K562 (cell line): ENCODE measurements around the gene NT5C3B. TPM values are rescaled to one million over a fixed set of nuclear protein-coding genes. Genes with fewer than 3 reads are reported as not detected.

Experiments
- ATAC-seq: fragments of 200-7000 bp; cut with Tn5 transposase; 3 replicates; pipeline ENCODE4 v1.9.1; 2020; ENCODE audit warnings: moderate library complexity
- BruUV-seq: library from RNA; stranded (reverse); fragments of 400-500 nt; replicated peaks from 2 replicates; lab custom pipeline; 2021; lab: Mats Ljungman, UMichigan
- CTCF ChIA-PET: fragments of 300-600 bp; formaldehyde crosslinking; extraction: SDS; loops from one replicate; lab custom pipeline; 2021; ENCODE audit warnings: low intra/inter-chr PET ratio; lab: Yijun Ruan, JAX
- POLR2A ChIA-PET: fragments of 300-600, 350-650 bp; sonication (Branson Sonifier 250); formaldehyde crosslinking; extraction: SDS; loops from one replicate; lab custom pipeline; 2021; ENCODE audit warnings: antibody characterized with exemption, inconsistent platforms; lab: Yijun Ruan, JAX
- DNase-seq, 4 experiments: peaks; one replicate each; pipeline versions ENCODE4 v3.0.0 to v3.0.0-alpha.2; 2011 to 2018; ENCODE audit warnings: low spot score in 3 of 4, mixed read lengths in 3 of 4; ENCODE audit errors: extremely low read depth in 1 of 4
- FAIRE-seq: peaks from 2 replicates; lab custom pipeline; 2011; peaks lifted over from hg19 to GRCh38; lab: Jason Lieb, UNC
- H2AFZ ChIP-seq: 2 replicates; pipeline ENCODE4 v1.6.0; 2011; ENCODE audit warnings: low read depth, low read length, control low read depth, inconsistent platforms
- H3K27ac ChIP-seq: fragments of 200-600 bp; 3 replicates; pipeline ENCODE4 v1.8.0; 2011; ENCODE audit warnings: low read depth, mild to moderate bottlenecking, control low read depth, inconsistent platforms, low read length, moderate library complexity, mixed read lengths; ENCODE audit errors: extremely low read depth
- H3K27me3 ChIP-seq, 2 experiments: fragments of 300-600 bp in 1 of 2; 2 replicates in 1 of 2; 3 replicates in 1 of 2; pipeline versions ENCODE4 v1.6.0 to v1.8.0; 2011; ENCODE audit warnings: inconsistent platforms in 2 of 2, low read length in 2 of 2, mild to moderate bottlenecking in 1 of 2, mixed read lengths in 1 of 2, moderate library complexity in 1 of 2; ENCODE audit not compliant: control insufficient read depth in 2 of 2, insufficient read depth in 2 of 2
- H3K36me3 ChIP-seq: fragments of 300-600 bp; 3 replicates; pipeline ENCODE4 v1.8.0; 2011; ENCODE audit warnings: mild to moderate bottlenecking, low read length, inconsistent platforms; ENCODE audit not compliant: control insufficient read depth, insufficient read depth
- H3K4me1 ChIP-seq, 2 experiments: fragments of 200-600 bp in 1 of 2; replicated peaks in 1 of 2; 2 replicates in 1 of 2; 3 replicates in 1 of 2; pipeline versions ENCODE4 v1.5.1 to v1.8.0; 2011; ENCODE audit warnings: inconsistent platforms in 2 of 2, low read length in 2 of 2, mild to moderate bottlenecking in 1 of 2, mixed read lengths in 1 of 2, moderate library complexity in 1 of 2; ENCODE audit not compliant: control insufficient read depth in 2 of 2, insufficient read depth in 2 of 2
- H3K4me2 ChIP-seq: 2 replicates; pipeline ENCODE4 v1.6.1; 2011; ENCODE audit warnings: low read length, control low read depth, inconsistent platforms, mixed read lengths; ENCODE audit not compliant: insufficient read depth
- H3K4me3 ChIP-seq: fragments of 200-600 bp; sonication (generic), shearing (Covaris generic); 2 replicates; pipeline ENCODE4 v1.5.1; 2016; ENCODE audit warnings: control low read depth, inconsistent platforms
- H3K79me2 ChIP-seq: fragments of 200-600 bp; 3 replicates; pipeline ENCODE4 v1.8.0; 2011; ENCODE audit warnings: low read length, inconsistent platforms; ENCODE audit not compliant: control insufficient read depth, insufficient read depth
- H3K9ac ChIP-seq, 2 experiments: 2 replicates each; pipeline versions ENCODE4 v1.6.0 to v1.6.1; 2011; ENCODE audit warnings: low read depth in 2 of 2, low read length in 2 of 2, control low read depth in 1 of 2, inconsistent platforms in 1 of 2, mild to moderate bottlenecking in 1 of 2, mixed read lengths in 1 of 2; ENCODE audit not compliant: insufficient read depth in 1 of 2
- H3K9me1 ChIP-seq: one replicate; pipeline ENCODE4 v1.6.0; 2011; ENCODE audit warnings: inconsistent platforms, mild to moderate bottlenecking, low read length, moderate library complexity; ENCODE audit not compliant: control insufficient read depth, insufficient read depth
- H3K9me3 ChIP-seq: replicated peaks from 2 replicates; pipeline ENCODE4 v1.5.1; 2011; ENCODE audit warnings: low read depth, low read length, inconsistent platforms; ENCODE audit not compliant: control insufficient read depth, insufficient read depth
- H4K20me1 ChIP-seq: replicated peaks from 2 replicates; pipeline ENCODE4 v1.6.1; 2011; ENCODE audit warnings: low read length, inconsistent platforms, mixed read lengths; ENCODE audit not compliant: control insufficient read depth, insufficient read depth
- CHD1 ChIP-seq: fragments of 200-600 bp; sonication (generic); IDR thresholded peaks from one replicate; pipeline ENCODE4 v1.6.1; 2012; ENCODE audit warnings: mild to moderate bottlenecking, moderate library complexity, low read length, inconsistent platforms
- FOXM1 ChIP-seq, 2 experiments: fragments of 450-650 bp in 1 of 2; sonication (generic) in 1 of 2; formaldehyde crosslinking in 1 of 2; IDR thresholded peaks; 2 replicates each; pipeline versions ENCODE4 v1.6.1 to v1.9.0; 2017 to 2022; ENCODE audit warnings: low read depth in 2 of 2, mild to moderate bottlenecking in 2 of 2, missing genetic modification reagents in 1 of 2, moderate library complexity in 1 of 2
- HOXB6 ChIP-seq: fragments of 250-450 bp; sonication (Bioruptor Pico); IDR thresholded peaks from 2 replicates; pipeline ENCODE4 v1.5.1; 2022; ENCODE audit warnings: mild to moderate bottlenecking, borderline replicate concordance
- MLLT1 ChIP-seq, 2 experiments: fragments of 450-650 bp; IDR thresholded peaks; 2 replicates each; pipeline ENCODE4 v1.6.1; 2016
- PHF21A ChIP-seq: fragments of 450-650 bp; IDR thresholded peaks from 2 replicates; pipeline ENCODE4 v1.6.1; 2017; ENCODE audit warnings: low read depth, borderline replicate concordance
- RFX5 ChIP-seq: IDR thresholded peaks from 2 replicates; pipeline ENCODE4 v1.6.1; 2011; ENCODE audit warnings: low read depth, mild to moderate bottlenecking, improper control_type of control experiment, low read length
- SMARCA4 ChIP-seq: fragments of 450-650 bp; IDR thresholded peaks from 2 replicates; pipeline ENCODE4 v1.6.1; 2016
- TAL1 ChIP-seq: fragments of 450-650 bp; IDR thresholded peaks from 2 replicates; pipeline ENCODE4 v1.6.1; 2016; ENCODE audit warnings: mild to moderate bottlenecking
- ZNF121 ChIP-seq: sonication (generic); formaldehyde crosslinking; conservative IDR thresholded peaks from 2 replicates; pipeline ENCODE4 v1.8.0; 2022; ENCODE audit warnings: missing genetic modification reagents
- ZNF263 ChIP-seq: sonication (generic); formaldehyde crosslinking; IDR thresholded peaks from 2 replicates; pipeline ENCODE4 v1.8.0; 2022; ENCODE audit warnings: mild to moderate bottlenecking, missing genetic modification reagents, borderline replicate concordance
- ZNF277 ChIP-seq: fragments of 250-450 bp; sonication (Bioruptor Pico); IDR thresholded peaks from 2 replicates; pipeline ENCODE4 v1.8.0; 2022; ENCODE audit warnings: inconsistent platforms, mild to moderate bottlenecking, moderate library complexity, borderline replicate concordance
- WGBS: fragments of 100-300 bp; shearing (Covaris generic); methylation state at CpG from one replicate; pipeline ENCODE4 v1.1.6; 2016; ENCODE audit warnings: low coverage, mixed read lengths; ENCODE audit not compliant: insufficient coverage; ENCODE audit errors: missing lambda C conversion rate; 5-methylcytosine and 5-hydroxymethylcytosine counted together
- in situ Hi-C: fragments of 300-500 bp; cut with MboI; formaldehyde crosslinking; loops from 4 replicates; pipeline ENCODE4 v1.15.0; 2018; ENCODE audit warnings: inconsistent platforms, mixed read lengths
- intact Hi-C: fragments of 100-400 bp; cut with micrococcal nuclease; formaldehyde crosslinking; loops from 2 replicates; pipeline ENCODE4 v1.14.2; 2022
- polyA plus RNA-seq, 8 experiments: library from polyadenylated mRNA; depleted of rRNA in 4 of 8; stranded (reverse) in 5 of 8; unstranded in 3 of 8; fragments of >200 nt; fragmentation: Nextera tagmentation in 2 of 8; fragmentation: Illumina TruSeq in 1 of 8; extraction: Ambion mirVana in 2 of 8; extraction: Trizol in 1 of 8; gene quantifications; 2 replicates each; pipeline versions ENCODE4 v1.2.1 to v1.2.3, GENCODE V29; 2011 to 2014; ENCODE audit warnings: inconsistent platforms in 1 of 8, missing spikeins in 1 of 8
- total RNA-seq, 7 experiments: library from RNA; depleted of rRNA in 6 of 7; stranded (reverse); fragments of >200 nt in 6 of 7; fragmentation: Illumina TruSeq in 2 of 7; extraction: Trizol in 2 of 7; gene quantifications; 2 replicates each; pipeline versions ENCODE4 v1.2.1 to v1.2.3, GENCODE V29; 2011 to 2021; ENCODE audit warnings: low replicate concordance in 1 of 7

Gene NT5C3B
- total and polyA plus RNA-seq, 9 of the 15 experiments (the other 6 are each of a cell fraction or from before 2014, with no cell fraction given) = 2.0 to 166 (median 85.0) TPM

- FAIRE-seq (no peak), ATAC-seq (no peak), DNase-seq (no peak)
- H3K27ac ChIP-seq = no peak overlapping the region; the same call in 2 of the 3 replicates
- no peak overlapping the region for H3K4me3 ChIP-seq
- H3K4me1 ChIP-seq = peaks cover 27 to 39% of the 10 kb centered on the region in 2 experiments
- BruUV-seq = no TSS peak
- in situ Hi-C loops (no loop called here), intact Hi-C loops (no loop called here)
- no peaks in the 10 kb centered on the region for H3K9me3 ChIP-seq
- H3K9ac ChIP-seq = no peak overlapping the region
- H3K36me3 ChIP-seq = peaks cover 41% of the 10 kb centered on the region; the same call in 1 of the 3 replicates
- no peak overlapping the region for H3K4me2 ChIP-seq
- WGBS = 67% methylated on average over 1 of the region's 1 CpG
- no peaks in the 10 kb centered on the region for H3K27me3 ChIP-seq
- ChIA-PET POLR2A (interaction anchor here (0.6 to 1.4 kb wide), 4 partner anchors 9 to 16 kb away, joined by 3 to 4 read pairs (median 3); no protein-coding TSS in a partner anchor), CTCF (no interaction called here)
- TF ChIP-seq TAL1 (no peak), ZNF121 (0 out of 2 replicates have a peak, but pooled peaks have one; percentile 6), FOXM1 (IDR thresholded peaks at IDR 0.05; ENCODE audit: low read depth) (no peak), FOXM1 (CRISPR knock-in tag; IDR thresholded peaks at IDR 0.05; ENCODE audit: low read depth) (no peak)
- peaks cover 7% of the 10 kb centered on the region for H3K9me1 ChIP-seq
- H3K79me2 ChIP-seq = peaks cover 81% of the 10 kb centered on the region
- peaks cover 9% of the 10 kb centered on the region for H4K20me1 ChIP-seq
- no peak overlapping the region for H2AFZ ChIP-seq
Observed at GRCh38 chr17:41779954-41780353, 56.1 kb downstream of the NT5C3B start.

DNA sequence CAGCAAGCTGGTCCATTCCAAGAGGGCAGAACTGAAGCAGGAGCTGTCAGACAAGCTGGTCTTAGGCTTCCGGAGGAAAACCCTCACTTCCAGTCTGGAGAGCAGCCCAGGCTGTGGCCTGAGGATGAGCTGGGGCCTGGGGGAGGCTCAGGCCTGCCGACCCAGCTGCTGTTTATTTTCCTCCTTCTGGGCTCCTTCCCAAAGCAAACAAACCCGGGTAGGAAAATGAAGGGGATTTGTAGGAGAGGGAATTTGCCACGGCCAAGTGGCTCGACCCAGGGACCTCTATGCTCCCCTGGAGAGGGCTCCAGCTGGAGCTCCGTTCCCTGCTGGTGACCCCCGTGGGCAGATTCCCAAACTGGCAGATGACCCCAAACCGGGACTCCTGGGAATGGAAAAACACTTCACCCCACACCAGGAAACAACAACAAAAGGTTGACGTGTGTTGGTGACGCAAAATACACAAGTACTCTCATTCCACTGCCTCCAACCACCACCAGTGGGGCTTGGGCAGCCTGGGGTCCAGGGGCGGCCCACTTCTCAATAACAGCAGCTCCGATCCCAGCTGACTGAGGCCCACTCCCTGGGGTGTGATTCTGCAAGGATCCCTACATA, 58.4 kb downstream of the NT5C3B start:
- no peak for TF ChIP-seq SMARCA4
- no peak for TF ChIP-seq PHF21A
- no peak for TF ChIP-seq MLLT1 (IDR thresholded peaks at IDR 0.05)
- no peak for TF ChIP-seq ZNF263 (CRISPR knock-in tag)
- no peak for TF ChIP-seq CHD1
- TF ChIP-seq RFX5 = no peak
- TF ChIP-seq ZNF277 (CRISPR knock-in tag) = no peak
- no peak for TF ChIP-seq HOXB6 (CRISPR knock-in tag)
- H3K9me3 ChIP-seq = no peaks in the 10 kb centered on the region
- peaks cover 15 to 36% of the 10 kb centered on the region in 2 experiments for H3K4me1 ChIP-seq
- H3K27ac ChIP-seq = no peak overlapping the region
- WGBS = 79% methylated on average over 9 of the region's 12 CpGs
- ChIA-PET POLR2A (interaction anchor here (0.6 to 1.9 kb wide), 6 partner anchors 8 to 153 kb away, joined by 3 to 11 read pairs (median 4); partner anchors contain the start of genes JUP and ODAD4), CTCF (no interaction called here)
- BruUV-seq = no TSS peak
- peaks cover 7% of the 10 kb centered on the region for H3K9me1 ChIP-seq
- peaks cover 12% of the 10 kb centered on the region for H4K20me1 ChIP-seq
- no peak overlapping the region for H2AFZ ChIP-seq
- H3K79me2 ChIP-seq = peaks cover 72% of the 10 kb centered on the region
- H3K36me3 ChIP-seq = peaks cover 47% of the 10 kb centered on the region; the same call in 2 of the 3 replicates
- in situ Hi-C loops = no loop called here
- DNase-seq (no peak), FAIRE-seq (no peak), ATAC-seq (no peak)
- intact Hi-C loops = no loop called here
- no peaks in the 10 kb centered on the region for H3K27me3 ChIP-seq
- H3K4me2 ChIP-seq = no peak overlapping the region
- H3K9ac ChIP-seq = peak overlapping the region in 1 of 2 experiments; percentile 76; a peak in 2 of 4 replicates
- H3K4me3 ChIP-seq = no peak overlapping the region
